ENCODE measurements around the gene CYRIA.

CYRIA gene

GRCh38 chr2:16660114-16660513 lies 5.5 kb downstream of the CYRIA start:
- H3K4me2 ChIP-seq (ENCODE audit: low read depth, low read length, poor library complexity, severe bottlenecking), result no peak overlapping the region
- no peaks in the 10 kb centered on the region for H3K79me2 ChIP-seq (ENCODE audit: insufficient read depth, low read length)
- no peaks in the 10 kb centered on the region for H3K9me2 ChIP-seq (replicated peaks; ENCODE audit: low read depth, low read length)
- TF ChIP-seq EZH2phosphoT487 (IDR thresholded peaks at IDR 0.05; ENCODE audit: borderline replicate concordance), result no peak
- TF ChIP-seq CTCF (conservative IDR thresholded peaks at IDR 0.05; ENCODE audit: low read length), result no peak
- H4K20me1 ChIP-seq (ENCODE audit: insufficient read depth, low read length, poor library complexity, severe bottlenecking), result no peaks in the 10 kb centered on the region
- no peak overlapping the region for H3K4me3 ChIP-seq (ENCODE audit: low read length, poor library complexity, severe bottlenecking)
- H3K9me3 ChIP-seq (ENCODE audit: insufficient read depth, low read depth, low read length), result no peaks in the 10 kb centered on the region
- no peak overlapping the region for H3K9ac ChIP-seq (ENCODE audit: low read depth, low read length, poor library complexity, severe bottlenecking)
- H3K27me3 ChIP-seq (ENCODE audit: insufficient read depth, low read length, poor library complexity, severe bottlenecking), result no peaks in the 10 kb centered on the region
- peaks cover 52% of the 10 kb centered on the region for H3K4me1 ChIP-seq (ENCODE audit: insufficient read depth, low read length, poor library complexity, severe bottlenecking)
- no peaks in the 10 kb centered on the region for H3F3A ChIP-seq (ENCODE audit: low read depth)
- no peak overlapping the region for H2AFZ ChIP-seq (ENCODE audit: low read length)
- no peaks in the 10 kb centered on the region for H3K36me3 ChIP-seq (ENCODE audit: insufficient read depth, low read length)

- Histone ChIP-seq H3K27me3 (ENCODE audit: insufficient read depth, low read length, poor library complexity, severe bottlenecking) (no peaks in the 10 kb centered on the region), H3K79me2 (ENCODE audit: insufficient read depth, low read length) (no peaks in the 10 kb centered on the region), H3K36me3 (ENCODE audit: insufficient read depth, low read length) (no peaks in the 10 kb centered on the region), H3K4me2 (ENCODE audit: low read depth, low read length, poor library complexity, severe bottlenecking) (no peak overlapping the region), H3F3A (ENCODE audit: low read depth) (no peaks in the 10 kb centered on the region), H3K4me1 (ENCODE audit: insufficient read depth, low read length, poor library complexity, severe bottlenecking) (peaks cover 51% of the 10 kb centered on the region), H3K9me2 (replicated peaks; ENCODE audit: low read depth, low read length) (no peaks in the 10 kb centered on the region), H3K4me3 (ENCODE audit: low read length, poor library complexity, severe bottlenecking) (no peak overlapping the region), H3K9ac (ENCODE audit: low read depth, low read length, poor library complexity, severe bottlenecking) (no peak overlapping the region), H4K20me1 (ENCODE audit: insufficient read depth, low read length, poor library complexity, severe bottlenecking) (no peaks in the 10 kb centered on the region), H2AFZ (ENCODE audit: low read length) (no peak overlapping the region), H3K9me3 (ENCODE audit: insufficient read depth, low read depth, low read length) (no peaks in the 10 kb centered on the region)
- TF ChIP-seq EZH2phosphoT487 (IDR thresholded peaks at IDR 0.05; ENCODE audit: borderline replicate concordance), result no peak
- no peak for TF ChIP-seq CTCF (conservative IDR thresholded peaks at IDR 0.05; ENCODE audit: low read length)
These were observed 7.4 kb downstream of the CYRIA start for GRCh38 chr2:16658076-16658739.

DNA sequence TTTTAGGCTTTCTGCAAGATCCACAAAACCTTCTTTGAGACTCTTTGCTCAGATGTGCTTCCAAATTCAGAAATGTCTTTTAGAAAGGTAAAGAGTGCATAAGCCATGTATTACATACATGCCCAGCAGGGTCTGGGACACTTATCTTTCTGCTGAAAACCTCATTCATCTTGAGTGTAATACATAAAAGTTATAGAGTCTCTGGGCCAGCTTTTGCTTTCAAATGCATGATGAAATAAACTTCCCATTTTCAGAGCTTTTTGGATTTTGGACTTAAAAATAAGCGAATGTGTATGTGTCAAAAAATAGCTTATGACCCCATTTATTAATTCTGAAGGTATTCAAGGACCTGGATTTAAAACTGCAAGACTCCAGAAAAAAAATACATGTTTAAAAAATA lies 8.0 kb downstream of the CYRIA start:
- Histone ChIP-seq H4K20me1 (ENCODE audit: insufficient read depth, low read length, poor library complexity, severe bottlenecking) (no peaks in the 10 kb centered on the region), H3K9me2 (replicated peaks; ENCODE audit: low read depth, low read length) (no peaks in the 10 kb centered on the region), H3F3A (ENCODE audit: low read depth) (no peaks in the 10 kb centered on the region), H3K79me2 (ENCODE audit: insufficient read depth, low read length) (no peaks in the 10 kb centered on the region), H3K9me3 (ENCODE audit: insufficient read depth, low read depth, low read length) (no peaks in the 10 kb centered on the region), H3K4me1 (ENCODE audit: insufficient read depth, low read length, poor library complexity, severe bottlenecking) (peaks cover 51% of the 10 kb centered on the region), H3K27me3 (ENCODE audit: insufficient read depth, low read length, poor library complexity, severe bottlenecking) (no peaks in the 10 kb centered on the region), H2AFZ (ENCODE audit: low read length) (no peak overlapping the region), H3K4me2 (ENCODE audit: low read depth, low read length, poor library complexity, severe bottlenecking) (no peak overlapping the region), H3K36me3 (ENCODE audit: insufficient read depth, low read length) (no peaks in the 10 kb centered on the region), H3K9ac (ENCODE audit: low read depth, low read length, poor library complexity, severe bottlenecking) (no peak overlapping the region), H3K4me3 (ENCODE audit: low read length, poor library complexity, severe bottlenecking) (no peak overlapping the region)
- TF ChIP-seq EZH2phosphoT487 (IDR thresholded peaks at IDR 0.05; ENCODE audit: borderline replicate concordance), result no peak

All from Loucy (cell line).